ENCODE measurements around the gene CRMP1. TPM values are rescaled to one million over a fixed set of nuclear protein-coding genes. Genes with fewer than 3 reads are reported as not detected.

Gene CRMP1
- total RNA-seq, 1 experiment from 2014 or later, result 77.5 TPM

DNA sequence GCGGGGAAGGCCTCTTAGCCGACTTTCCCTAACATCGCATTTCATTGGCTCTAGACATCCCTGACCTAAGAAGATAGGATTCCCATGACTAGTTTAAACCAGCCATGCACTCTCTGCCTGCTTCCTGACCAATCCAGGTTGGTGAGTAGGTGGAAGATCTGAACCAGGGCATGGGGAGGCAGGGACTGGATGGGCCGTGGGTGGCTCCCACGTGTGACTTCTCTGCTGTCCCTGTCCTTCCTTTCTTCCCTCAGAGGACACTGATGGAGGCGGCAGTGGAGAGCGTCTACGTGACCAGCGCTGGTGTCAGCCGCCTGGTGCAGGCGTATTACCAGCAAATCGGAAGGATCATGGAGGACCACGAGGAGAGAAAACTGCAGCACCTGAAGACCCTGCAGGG is 91.2 kb downstream of the CRMP1 start:
- BruUV-seq (replicated peaks), result no TSS peak
- H3K36me3 ChIP-seq (ENCODE audit: insufficient read depth, low read length, poor library complexity, severe bottlenecking), result no peaks in the 10 kb centered on the region
- no peaks in the 10 kb centered on the region for H3K4me1 ChIP-seq (ENCODE audit: insufficient read depth, low read length, poor library complexity, severe bottlenecking)
- H3K27me3 ChIP-seq (replicated peaks; ENCODE audit: insufficient read depth, low read depth, low read length, poor library complexity), result no peaks in the 10 kb centered on the region
- ChIA-PET POLR2A (ENCODE audit: low non-redundant PET) (no interaction called here), CTCF (no interaction called here)
- intact Hi-C loops (cut with micrococcal nuclease; ENCODE audit: unreplicated experiment), result no loop called here
- no peak overlapping the region for H3K4me3 ChIP-seq (ENCODE audit: low read depth, low read length, poor library complexity, severe bottlenecking)
- DNase-seq (ENCODE audit: low spot score), result no peak
- H3K9me3 ChIP-seq (ENCODE audit: low read depth, low read length, poor library complexity, severe bottlenecking), result no peaks in the 10 kb centered on the region
- no peak overlapping the region for H3K27ac ChIP-seq (ENCODE audit: low read depth, low read length, poor library complexity, severe bottlenecking)
- TF ChIP-seq EZH2 (IDR thresholded peaks at IDR 0.05; ENCODE audit: borderline replicate concordance, low read depth, low read length, poor library complexity, severe bottlenecking) (no peak), CTCF (conservative IDR thresholded peaks at IDR 0.05; ENCODE audit: low read depth, low read length) (no peak)

DNA sequence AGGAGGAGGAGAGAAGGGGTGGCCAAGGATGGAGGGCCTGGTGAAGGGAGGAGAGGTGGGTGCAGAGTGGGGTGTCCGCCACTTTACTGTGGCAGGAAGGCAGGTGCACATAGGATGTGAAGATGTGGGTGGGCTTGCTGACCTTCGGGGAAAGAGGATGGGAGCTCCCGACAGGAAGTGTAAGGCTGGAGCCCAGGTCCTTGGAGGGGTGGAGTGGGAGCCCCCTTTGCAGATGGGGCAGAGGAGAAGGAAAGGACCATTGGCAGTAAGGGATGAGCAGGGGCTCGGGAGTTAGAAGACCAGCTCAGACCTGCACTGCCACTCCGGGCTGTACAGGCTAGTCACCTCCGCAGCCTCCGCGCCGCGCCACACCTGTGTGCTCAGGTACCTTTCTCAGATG is 92.4 kb downstream of the CRMP1 start:
- Histone ChIP-seq H3K36me3 (ENCODE audit: insufficient read depth, low read length, poor library complexity, severe bottlenecking) (peaks cover 8% of the 10 kb centered on the region), H3K4me3 (ENCODE audit: low read depth, low read length, poor library complexity, severe bottlenecking) (no peak overlapping the region), H3K9me3 (ENCODE audit: low read depth, low read length, poor library complexity, severe bottlenecking) (no peaks in the 10 kb centered on the region), H3K27me3 (replicated peaks; ENCODE audit: insufficient read depth, low read depth, low read length, poor library complexity) (no peaks in the 10 kb centered on the region), H3K4me1 (ENCODE audit: insufficient read depth, low read length, poor library complexity, severe bottlenecking) (no peaks in the 10 kb centered on the region), H3K27ac (ENCODE audit: low read depth, low read length, poor library complexity, severe bottlenecking) (no peak overlapping the region)
- no TSS peak for BruUV-seq (replicated peaks)
- DNase-seq (ENCODE audit: low spot score), result no peak
- TF ChIP-seq CTCF (conservative IDR thresholded peaks at IDR 0.05; ENCODE audit: low read depth, low read length), result no peak
- TF ChIP-seq EZH2 (IDR thresholded peaks at IDR 0.05; ENCODE audit: borderline replicate concordance, low read depth, low read length, poor library complexity, severe bottlenecking), result no peak
- CTCF ChIA-PET, result no interaction called here
- intact Hi-C loops (cut with micrococcal nuclease; ENCODE audit: unreplicated experiment), result no loop called here
- POLR2A ChIA-PET (ENCODE audit: low non-redundant PET), result no interaction called here

GRCh38 chr4:5799406-5799805 is 93.5 kb downstream of the CRMP1 start:
- no TSS peak for BruUV-seq (replicated peaks)
- H3K27ac ChIP-seq (ENCODE audit: low read depth, low read length, poor library complexity, severe bottlenecking), result no peak overlapping the region
- POLR2A ChIA-PET (ENCODE audit: low non-redundant PET), result no interaction called here
- intact Hi-C loops (cut with micrococcal nuclease; ENCODE audit: unreplicated experiment), result no loop called here
- peaks cover 8% of the 10 kb centered on the region for H3K36me3 ChIP-seq (ENCODE audit: insufficient read depth, low read length, poor library complexity, severe bottlenecking)
- H3K9me3 ChIP-seq (ENCODE audit: low read depth, low read length, poor library complexity, severe bottlenecking), result no peaks in the 10 kb centered on the region
- H3K4me3 ChIP-seq (ENCODE audit: low read depth, low read length, poor library complexity, severe bottlenecking), result no peak overlapping the region
- H3K4me1 ChIP-seq (ENCODE audit: insufficient read depth, low read length, poor library complexity, severe bottlenecking), result no peaks in the 10 kb centered on the region
- no peak for DNase-seq (ENCODE audit: low spot score)
- H3K27me3 ChIP-seq (replicated peaks; ENCODE audit: insufficient read depth, low read depth, low read length, poor library complexity), result no peaks in the 10 kb centered on the region
- CTCF ChIA-PET, result no interaction called here
- TF ChIP-seq CTCF (conservative IDR thresholded peaks at IDR 0.05; ENCODE audit: low read depth, low read length), result no peak
- no peak for TF ChIP-seq EZH2 (IDR thresholded peaks at IDR 0.05; ENCODE audit: borderline replicate concordance, low read depth, low read length, poor library complexity, severe bottlenecking)

Measured in A673 (cell line).